Heart right ventricle (tissue), 16 donors: ENCODE data around the gene GNB1L. TPM values are rescaled to one million over a fixed set of nuclear protein-coding genes. Genes with fewer than 3 reads are reported as not detected.

Source experiments
- ATAC-seq, 8 donors: fragments of 200-7000 bp; cut with Tn5 transposase; one replicate each; pipeline ENCODE4 v1.9.1; 2020; ENCODE audit warnings: mild to moderate bottlenecking in 8 of 8, moderate library complexity in 8 of 8, moderate number of reproducible peaks in 1 of 8
- DNase-seq, 2 donors: peaks; one replicate each; pipeline ENCODE4 v3.0.0-alpha.2; 2020
- H3K27ac ChIP-seq, 10 donors: fragments of 200-600 bp; sonication (generic) in 2 of 10; one replicate each; pipeline versions ENCODE4 v1.5.0 to v1.8.0; 2020 to 2022; ENCODE audit warnings: mild to moderate bottlenecking in 3 of 10
- H3K27me3 ChIP-seq, 7 donors: fragments of 200-600 bp; one replicate each; pipeline ENCODE4 v1.8.0; 2021 to 2022; ENCODE audit warnings: mild to moderate bottlenecking in 2 of 7
- H3K36me3 ChIP-seq, 9 donors: fragments of 200-600 bp; sonication (generic) in 1 of 9; one replicate each; pipeline versions ENCODE4 v1.5.0 to v1.8.0; 2020 to 2022; ENCODE audit warnings: mild to moderate bottlenecking in 2 of 9
- H3K4me1 ChIP-seq, 9 donors: fragments of 200-600 bp; sonication (generic) in 1 of 9; one replicate each; pipeline versions ENCODE4 v1.5.0 to v1.8.0; 2020 to 2022; ENCODE audit warnings: mild to moderate bottlenecking in 4 of 9
- H3K4me3 ChIP-seq, 10 donors: fragments of 200-600 bp; sonication (generic) in 2 of 10; one replicate each; pipeline versions ENCODE4 v1.5.0 to v1.8.0; 2020 to 2022; ENCODE audit warnings: mild to moderate bottlenecking in 7 of 10, moderate library complexity in 2 of 10
- H3K9me3 ChIP-seq, 11 donors: fragments of 200-600 bp in 10 of 11; sonication (generic) in 2 of 11; one replicate each; pipeline versions ENCODE4 v1.5.0 to v1.8.0; 2013 to 2022; ENCODE audit warnings: mild to moderate bottlenecking in 2 of 11, control low read depth in 1 of 11, moderate library complexity in 1 of 11
- CTCF ChIP-seq, 9 donors: fragments of 200-600 bp; sonication (generic) in 2 of 9; IDR thresholded peaks; one replicate each; pipeline versions ENCODE4 v1.5.0 to v1.8.0; 2021 to 2022; ENCODE audit warnings: antibody characterized with exemption in 9 of 9, mild to moderate bottlenecking in 5 of 9, moderate library complexity in 1 of 9
- WGBS, 2 donors: extraction: QIAGEN DNeasy Blood & Tissue Kit; methylation state at CpG; one replicate each; pipeline ENCODE4 v1.1.7; 2013; ENCODE audit warnings: inconsistent platforms in 1 of 2; 5-methylcytosine and 5-hydroxymethylcytosine counted together
- intact Hi-C, 10 donors: fragments of 100-400 bp; cut with DNase I; formaldehyde crosslinking; loops; one replicate each; pipeline versions ENCODE4 v1.11.1 to v1.14.2; 2022
- polyA plus RNA-seq, 2 donors: library from polyadenylated mRNA; stranded (reverse); fragments of 200-250 nt; gene quantifications; one replicate each; pipeline ENCODE4 v1.2.3, GENCODE V29; 2013
- total RNA-seq, 10 donors: library from RNA; stranded (reverse); fragmentation: NEBNext Ultra II Directional in 3 of 10; extraction: Animal tissue kit (Norgen Biotek cat#: 25700) in 3 of 10; gene quantifications; one replicate each; pipeline versions ENCODE4 v1.2.1 to v1.2.4, GENCODE V29; 2021 to 2023
- donor health status: Arrhythmogenic right ventricular cardiomyopathy.
- donor health status: ischemic (EF 13 %, LVEDD 7.1; RV severe dilation, severe dysfunction).
- donor health status: healthy with polysubstance abuse.
- donor health status: DM: no; HTN: yes; CAD: no.
- donor health status: DM: no; HTN: no; CAD: no.
- donor health status: ischemic (EF 25% LVEDD 6.9; RV normal size, moderate dysfunction).
- donor health status: ischemic (EF 25% LVEDD 5.7; RV mildly dilated, moderate dysfunction).
- donor health status: healthy.
- donor health status: DM: yes; HTN: yes; CAD: no.
- donor health status: Ischemic cardiomyopathy.
- donor health status: ischemic (EF 35%, LVEDD 5.7; RV mildly dilated, moderate dysfunction).
- donor health status: nonischemic (EF 11% LVEDD 7.7; RV severe dilation, severe dysfunction).
- donor health status: DM: yes; HTN: yes; CAD: no.
- donor health status: PGD.
- donor health status: ischemic (EF 29% LVEDD 5.4; RV normal size, mild dysfunction).
- donor health status: nonischemic (EF 23%, LVEDD 6.1; RV moderate dilation, normal function).

Gene GNB1L
- total and polyA plus RNA-seq, 12 donors: 0.76 to 9.3 (median 1.9) TPM

GRCh38 chr22:19774628-19775027, 80.0 kb downstream of the GNB1L start:
- ATAC-seq: no peak
- peaks cover 14 to 83% (median 67%) of the 10 kb centered on the region in 7 donors for H3K27me3 ChIP-seq
- TF ChIP-seq CTCF (IDR thresholded peaks at IDR 0.05): no peak
- intact Hi-C loops: loop anchor here in 1 of 10 donors (10.0 kb wide), 1 partner anchor 70 kb away; no protein-coding TSS in a partner anchor
- no peak overlapping the region for H3K4me3 ChIP-seq
- WGBS, 2 donors: 92 to 94% methylated on average over 8 of the region's 8 CpGs
- DNase-seq: no peak
- peaks cover 0 to 15% (median 7%) of the 10 kb centered on the region in 9 donors for H3K4me1 ChIP-seq
- no peaks in the 10 kb centered on the region for H3K36me3 ChIP-seq
- H3K27ac ChIP-seq: no peak overlapping the region
- H3K9me3 ChIP-seq: no peaks in the 10 kb centered on the region

GRCh38 chr22:19773470-19774040, 81.1 kb downstream of the GNB1L start:
- H3K4me1 ChIP-seq: peaks cover 0 to 17% (median 7%) of the 10 kb centered on the region in 9 donors
- H3K27ac ChIP-seq: no peak overlapping the region
- peaks cover 23 to 83% (median 70%) of the 10 kb centered on the region in 7 donors for H3K27me3 ChIP-seq
- H3K9me3 ChIP-seq: no peaks in the 10 kb centered on the region
- DNase-seq: no peak
- no peak for TF ChIP-seq CTCF (IDR thresholded peaks at IDR 0.05)
- no peak overlapping the region for H3K4me3 ChIP-seq
- ATAC-seq: peak in 1 of 8 donors; percentile 25
- intact Hi-C loops: loop anchor here in 1 of 10 donors (10.0 kb wide), 1 partner anchor 71 kb away; no protein-coding TSS in a partner anchor
- WGBS, 2 donors: 69 to 76% methylated on average over 9 of the region's 9 CpGs
- no peaks in the 10 kb centered on the region for H3K36me3 ChIP-seq

GRCh38 chr22:19772673-19773469, 81.8 kb downstream of the GNB1L start:
- Histone ChIP-seq H3K36me3 (no peaks in the 10 kb centered on the region), H3K9me3 (no peaks in the 10 kb centered on the region), H3K4me3 (peak overlapping the region in 1 of 10 donors; percentile 5), H3K4me1 (peaks cover 0 to 24% (median 13%) of the 10 kb centered on the region in 9 donors), H3K27me3 (peaks cover 30 to 83% (median 70%) of the 10 kb centered on the region in 7 donors), H3K27ac (no peak overlapping the region)
- ATAC-seq: peak in 6 of 8 donors; percentile 38 to 65 (median 54)
- intact Hi-C loops: loop anchor here in 1 of 10 donors (10.0 kb wide), 1 partner anchor 72 kb away; no protein-coding TSS in a partner anchor
- DNase-seq: peak in 1 of 2 donors; percentile 38
- TF ChIP-seq CTCF (IDR thresholded peaks at IDR 0.05): peak in 4 of 9 donors; percentile 12 to 30 (median 20)
- WGBS, 2 donors: 46% methylated on average over 25 of the region's 25 CpGs

- ATAC-seq: no peak
- 59 to 67% methylated on average over 4 of the region's 4 CpGs for WGBS, 2 donors
- H3K27ac ChIP-seq: no peak overlapping the region
Observed at GRCh38 chr22:19772422-19772672, 82.3 kb downstream of the GNB1L start.

More at GRCh38 chr22:19772422-19772672, 82.3 kb downstream of the GNB1L start:
- H3K4me1 ChIP-seq: peaks cover 0 to 29% (median 18%) of the 10 kb centered on the region in 9 donors
- H3K27me3 ChIP-seq: peaks cover 35 to 87% (median 70%) of the 10 kb centered on the region in 7 donors
- no peak for DNase-seq
- no peaks in the 10 kb centered on the region for H3K36me3 ChIP-seq
- H3K4me3 ChIP-seq: no peak overlapping the region
- no peak for TF ChIP-seq CTCF (IDR thresholded peaks at IDR 0.05)
- intact Hi-C loops: loop anchor here in 1 of 10 donors (10.0 kb wide), 1 partner anchor 72 kb away; no protein-coding TSS in a partner anchor
- no peaks in the 10 kb centered on the region for H3K9me3 ChIP-seq
